Type B pancreatic cell (in vitro differentiated cells): ENCODE measurements around the gene MMP25. TPM values are rescaled to one million over a fixed set of nuclear protein-coding genes. Genes with fewer than 3 reads are reported as not detected.
A peak's percentile ranks its signal among the peaks of the same experiment; 100 is the strongest.

Experiments
- DNase-seq: peaks from one replicate; pipeline ENCODE4 v3.0.0; 2021; ENCODE audit warnings: mixed read lengths; ENCODE audit not compliant: unreplicated experiment; ENCODE audit errors: extremely low spot score
- H3K27ac Mint-ChIP-seq: 2 replicates; pipeline ENCODE4 v1.8.0; 2021; ENCODE audit warnings: mild to moderate bottlenecking, mixed read lengths
- H3K27me3 Mint-ChIP-seq: 2 replicates; pipeline ENCODE4 v1.8.0; 2021; ENCODE audit warnings: mixed read lengths
- H3K36me3 Mint-ChIP-seq: 2 replicates; pipeline ENCODE4 v1.8.0; 2021; ENCODE audit warnings: mixed read lengths
- H3K4me1 Mint-ChIP-seq: one replicate; pipeline ENCODE4 v1.8.0; 2021; ENCODE audit warnings: mixed read lengths; ENCODE audit not compliant: unreplicated experiment
- H3K4me3 Mint-ChIP-seq: 2 replicates; pipeline ENCODE4 v1.8.0; 2021; ENCODE audit warnings: mild to moderate bottlenecking, mixed read lengths
- H3K9me3 Mint-ChIP-seq: 2 replicates; pipeline ENCODE4 v1.8.0; 2021; ENCODE audit warnings: mixed read lengths
- CTCF ChIP-seq: fragments of 200-600 bp; sonication (generic); conservative IDR thresholded peaks from 2 replicates; pipeline ENCODE4 v1.5.0; 2021; ENCODE audit warnings: antibody characterized with exemption, mild to moderate bottlenecking
- total RNA-seq: library from RNA; stranded (reverse); gene quantifications from 2 replicates; pipeline ENCODE4 v1.2.1, GENCODE V29; 2021; ENCODE audit warnings: low replicate concordance

Gene MMP25
- total RNA-seq, 1 donor from 2014 or later, result 0.14 TPM

- peak overlapping the region; percentile 70 for H3K27ac Mint-ChIP-seq
- H3K4me1 Mint-ChIP-seq, result peaks cover 4% of the 10 kb centered on the region
- no peaks in the 10 kb centered on the region for H3K36me3 Mint-ChIP-seq
- TF ChIP-seq CTCF, result no peak
- peak overlapping the region; percentile 61 for H3K4me3 Mint-ChIP-seq
- no peak for DNase-seq
- peaks cover 56% of the 10 kb centered on the region for H3K27me3 Mint-ChIP-seq
- no peaks in the 10 kb centered on the region for H3K9me3 Mint-ChIP-seq
Observed at GRCh38 chr16:3013998-3014690, 32.2 kb upstream of the MMP25 start.

GRCh38 chr16:3014971-3015370 lies 31.4 kb upstream of the MMP25 start:
- peak overlapping the region; percentile 74 for H3K27ac Mint-ChIP-seq
- H3K4me1 Mint-ChIP-seq, result peaks cover 6% of the 10 kb centered on the region
- no peaks in the 10 kb centered on the region for H3K36me3 Mint-ChIP-seq
- no peak for TF ChIP-seq CTCF
- no peak for DNase-seq
- peaks cover 54% of the 10 kb centered on the region for H3K27me3 Mint-ChIP-seq
- H3K4me3 Mint-ChIP-seq, result peak overlapping the region; percentile 61
- H3K9me3 Mint-ChIP-seq, result no peaks in the 10 kb centered on the region

GRCh38 chr16:3015865-3016521 lies 30.4 kb upstream of the MMP25 start:
- DNase-seq, result no peak
- Mint-ChIP-seq H3K4me1 (peaks cover 8% of the 10 kb centered on the region), H3K36me3 (no peaks in the 10 kb centered on the region), H3K9me3 (no peaks in the 10 kb centered on the region), H3K4me3 (peak overlapping the region; percentile 88), H3K27me3 (peaks cover 56% of the 10 kb centered on the region), H3K27ac (peak overlapping the region; percentile 93)
- TF ChIP-seq CTCF, result no peak

GRCh38 chr16:3017344-3017743 lies 29.0 kb upstream of the MMP25 start:
- DNase-seq, result no peak
- Mint-ChIP-seq H3K4me3 (peak overlapping the region; percentile 83), H3K9me3 (no peaks in the 10 kb centered on the region), H3K27ac (peak overlapping the region; percentile 85), H3K27me3 (peaks cover 48% of the 10 kb centered on the region), H3K4me1 (peaks cover 20% of the 10 kb centered on the region), H3K36me3 (no peaks in the 10 kb centered on the region)
- no peak for TF ChIP-seq CTCF

- DNase-seq, result peak; percentile 88
- Mint-ChIP-seq H3K27ac (peak within 1 kb of the TSS; percentile 93), H3K4me1 (peaks cover 26% of the 10 kb centered on the region), H3K4me3 (peak within 1 kb of the TSS; percentile 91), H3K36me3 (no peaks in the 10 kb centered on the region), H3K27me3 (peaks cover 42% of the 10 kb centered on the region), H3K9me3 (no peaks in the 10 kb centered on the region)
- TF ChIP-seq CTCF, result peak; percentile 68
Observed at GRCh38 chr16:3017794-3018506, 28.4 kb upstream of the MMP25 start, which contains the start of gene CLDN6. Gene CLDN6 (minus strand): TSS chr16:3018183. CDS start chr16:3016021, 2,162 bp downstream.
